Measurements from ENCODE around the gene PPP2R3C. TPM values are rescaled to one million over a fixed set of nuclear protein-coding genes. Genes with fewer than 3 reads are reported as not detected.

The PPP2R3C gene
- total and polyA plus RNA-seq, 2 experiments from 2014 or later: 35.9 to 43.0 TPM

DNA sequence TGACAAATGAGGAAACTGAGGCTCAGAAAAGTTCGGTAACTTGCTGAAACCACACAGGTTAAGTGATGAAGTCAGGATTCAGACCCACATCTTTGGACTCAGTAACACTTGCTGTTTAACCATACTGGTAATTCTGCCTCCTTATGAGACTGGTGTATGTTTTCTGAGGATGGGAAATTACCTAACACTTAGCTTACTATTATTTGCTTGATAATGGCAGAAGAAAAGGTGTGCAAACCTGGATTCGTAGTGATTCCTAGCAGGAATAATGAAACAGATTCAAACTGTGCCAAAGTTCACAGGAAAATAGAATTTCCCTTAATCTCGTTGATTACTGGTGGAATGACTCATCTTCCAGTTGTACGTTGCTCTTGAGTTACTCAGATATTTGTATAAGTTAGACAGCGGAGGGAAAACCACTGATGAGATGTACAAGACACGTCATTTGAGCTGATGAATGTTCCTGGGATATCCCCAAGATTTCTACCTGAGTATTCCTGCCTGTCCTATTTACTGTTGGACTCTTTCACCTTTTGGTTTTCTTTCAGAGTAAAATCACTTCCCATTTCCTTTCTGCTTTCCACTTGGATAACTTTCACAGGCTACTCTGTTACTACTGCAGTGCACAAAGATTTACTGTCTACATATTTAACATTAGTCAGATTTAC lies 38.1 kb upstream of the PPP2R3C start:
- Mint-ChIP-seq H3K36me3 (ENCODE audit: low read depth) (no peaks in the 10 kb centered on the region; the same call in 2 of the 3 replicates), H3K4me3 (no peak overlapping the region), H3K9me3 (no peaks in the 10 kb centered on the region), H3K4me1 (peaks cover 20% of the 10 kb centered on the region), H3K27me3 (ENCODE audit: insufficient read depth, low read depth, poor library complexity) (no peaks in the 10 kb centered on the region), H3K27ac (no peak overlapping the region)
- Histone ChIP-seq H3K27ac (ENCODE audit: low read depth) (no peak overlapping the region), H3K4me1 (ENCODE audit: insufficient read depth) (0 out of 2 replicates have a peak, but pooled peaks cover 9% of the 10 kb centered on the region), H4K20me1 (replicated peaks; ENCODE audit: insufficient read depth) (no peaks in the 10 kb centered on the region), H3K79me2 (replicated peaks; ENCODE audit: insufficient read depth) (no peaks in the 10 kb centered on the region), H2AFZ (no peak overlapping the region), H3K9me2 (ENCODE audit: insufficient read depth) (no peaks in the 10 kb centered on the region), H3K27me3 (ENCODE audit: insufficient read depth) (no peaks in the 10 kb centered on the region), H3K4me2 (no peak overlapping the region), H3F3A (replicated peaks; ENCODE audit: low read depth) (no peaks in the 10 kb centered on the region), H3K4me3 (no peak overlapping the region), H3K36me3 (ENCODE audit: insufficient read depth) (no peaks in the 10 kb centered on the region)
- TF ChIP-seq ZNF114 (CRISPR knock-in tag; IDR thresholded peaks at IDR 0.05) (no peak), EZH2phosphoT487 (IDR thresholded peaks at IDR 0.05; ENCODE audit: unreplicated experiment) (no peak), NANOG (IDR thresholded peaks at IDR 0.05; ENCODE audit: borderline replicate concordance) (no peak), EZH2 (IDR thresholded peaks at IDR 0.05; ENCODE audit: low read depth, unreplicated experiment) (no peak), ETS1 (IDR thresholded peaks at IDR 0.05) (no peak), STAT1 (IDR thresholded peaks at IDR 0.05; ENCODE audit: unreplicated experiment) (no peak)
- ATAC-seq (no peak), DNase-seq (ENCODE audit: low spot score) (no peak)

DNA sequence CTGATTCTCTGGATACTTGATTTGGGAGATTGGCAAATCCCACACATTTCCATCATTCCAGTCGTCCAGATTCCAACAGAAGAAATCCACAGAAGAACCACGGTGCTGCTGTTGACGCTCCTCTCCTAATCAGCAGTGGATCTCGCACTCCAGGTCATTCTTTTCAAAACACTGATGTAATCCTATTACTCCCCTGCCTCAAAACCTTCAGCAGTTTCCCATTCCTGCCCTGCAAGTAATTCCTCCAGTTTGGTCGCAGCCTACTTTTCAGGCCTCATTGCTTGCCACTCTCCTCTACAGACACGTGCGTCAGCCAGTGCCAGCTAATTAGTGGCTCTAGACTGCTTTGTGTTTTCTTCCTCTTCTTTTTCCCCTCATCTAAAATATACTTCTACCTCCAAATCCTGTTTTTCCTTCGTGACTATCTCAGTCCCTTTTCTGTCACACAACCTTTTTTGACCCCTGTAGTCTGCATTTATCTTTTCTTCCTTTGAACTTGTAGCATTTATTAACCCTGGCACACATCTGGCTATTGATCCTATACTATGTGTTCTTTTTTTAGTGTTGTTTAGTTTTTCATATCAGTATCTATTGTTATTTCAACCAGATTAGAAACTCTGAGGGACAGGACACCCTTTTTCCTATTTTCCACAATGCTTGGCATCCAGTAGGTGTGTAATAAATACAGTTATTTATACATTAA lies 37.3 kb upstream of the PPP2R3C start:
- no peak overlapping the region for H3K27ac ChIP-seq (ENCODE audit: low read depth)
- no peak for DNase-seq (ENCODE audit: low spot score)
- H3K79me2 ChIP-seq (replicated peaks; ENCODE audit: insufficient read depth): no peaks in the 10 kb centered on the region
- Mint-ChIP-seq H3K27ac (no peak overlapping the region), H3K4me3 (no peak overlapping the region), H3K36me3 (ENCODE audit: low read depth) (no peaks in the 10 kb centered on the region; the same call in 2 of the 3 replicates), H3K4me1 (peaks cover 20% of the 10 kb centered on the region), H3K9me3 (no peaks in the 10 kb centered on the region), H3K27me3 (ENCODE audit: insufficient read depth, low read depth, poor library complexity) (no peaks in the 10 kb centered on the region)
- no peaks in the 10 kb centered on the region for H4K20me1 ChIP-seq (replicated peaks; ENCODE audit: insufficient read depth)
- ATAC-seq: no peak
- no peak overlapping the region for H2AFZ ChIP-seq
- H3K9me2 ChIP-seq (ENCODE audit: insufficient read depth): no peaks in the 10 kb centered on the region
- H3K4me1 ChIP-seq (ENCODE audit: insufficient read depth): 0 out of 2 replicates have a peak, but pooled peaks cover 9% of the 10 kb centered on the region
- H3K36me3 ChIP-seq (ENCODE audit: insufficient read depth): no peaks in the 10 kb centered on the region
- H3F3A ChIP-seq (replicated peaks; ENCODE audit: low read depth): no peaks in the 10 kb centered on the region
- no peaks in the 10 kb centered on the region for H3K27me3 ChIP-seq (ENCODE audit: insufficient read depth)
- H3K4me3 ChIP-seq: no peak overlapping the region
- H3K4me2 ChIP-seq: no peak overlapping the region
- TF ChIP-seq CREB1 (CRISPR knock-in tag; IDR thresholded peaks at IDR 0.05; ENCODE audit: low read depth) (no peak), POLR2AphosphoS5 (IDR thresholded peaks at IDR 0.05; ENCODE audit: low read depth) (no peak), ZNF114 (CRISPR knock-in tag; IDR thresholded peaks at IDR 0.05) (no peak), STAT1 (IDR thresholded peaks at IDR 0.05; ENCODE audit: unreplicated experiment) (no peak), CTCF (conservative IDR thresholded peaks at IDR 0.05; ENCODE audit: low read depth in 2 of 2) (no peak), EZH2 (IDR thresholded peaks at IDR 0.05; ENCODE audit: low read depth, unreplicated experiment) (no peak), EZH2phosphoT487 (IDR thresholded peaks at IDR 0.05; ENCODE audit: unreplicated experiment) (no peak), JUNB (IDR thresholded peaks at IDR 0.05; ENCODE audit: unreplicated experiment) (no peak)
- TF ChIP-seq, protein P1, sequence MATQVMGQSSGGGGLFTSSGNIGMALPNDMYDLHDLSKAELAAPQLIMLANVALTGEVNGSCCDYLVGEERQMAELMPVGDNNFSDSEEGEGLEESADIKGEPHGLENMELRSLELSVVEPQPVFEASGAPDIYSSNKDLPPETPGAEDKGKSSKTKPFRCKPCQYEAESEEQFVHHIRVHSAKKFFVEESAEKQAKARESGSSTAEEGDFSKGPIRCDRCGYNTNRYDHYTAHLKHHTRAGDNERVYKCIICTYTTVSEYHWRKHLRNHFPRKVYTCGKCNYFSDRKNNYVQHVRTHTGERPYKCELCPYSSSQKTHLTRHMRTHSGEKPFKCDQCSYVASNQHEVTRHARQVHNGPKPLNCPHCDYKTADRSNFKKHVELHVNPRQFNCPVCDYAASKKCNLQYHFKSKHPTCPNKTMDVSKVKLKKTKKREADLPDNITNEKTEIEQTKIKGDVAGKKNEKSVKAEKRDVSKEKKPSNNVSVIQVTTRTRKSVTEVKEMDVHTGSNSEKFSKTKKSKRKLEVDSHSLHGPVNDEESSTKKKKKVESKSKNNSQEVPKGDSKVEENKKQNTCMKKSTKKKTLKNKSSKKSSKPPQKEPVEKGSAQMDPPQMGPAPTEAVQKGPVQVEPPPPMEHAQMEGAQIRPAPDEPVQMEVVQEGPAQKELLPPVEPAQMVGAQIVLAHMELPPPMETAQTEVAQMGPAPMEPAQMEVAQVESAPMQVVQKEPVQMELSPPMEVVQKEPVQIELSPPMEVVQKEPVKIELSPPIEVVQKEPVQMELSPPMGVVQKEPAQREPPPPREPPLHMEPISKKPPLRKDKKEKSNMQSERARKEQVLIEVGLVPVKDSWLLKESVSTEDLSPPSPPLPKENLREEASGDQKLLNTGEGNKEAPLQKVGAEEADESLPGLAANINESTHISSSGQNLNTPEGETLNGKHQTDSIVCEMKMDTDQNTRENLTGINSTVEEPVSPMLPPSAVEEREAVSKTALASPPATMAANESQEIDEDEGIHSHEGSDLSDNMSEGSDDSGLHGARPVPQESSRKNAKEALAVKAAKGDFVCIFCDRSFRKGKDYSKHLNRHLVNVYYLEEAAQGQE (IDR thresholded peaks at IDR 0.05; ENCODE audit: unreplicated experiment): no peak
